K562 (cell line): ENCODE measurements around the gene ACHE. TPM values are rescaled to one million over a fixed set of nuclear protein-coding genes. Genes with fewer than 3 reads are reported as not detected.

Experiments
- ETV1 ChIP-seq: fragments of 450-650 bp; conservative IDR thresholded peaks from 2 replicates; pipeline ENCODE4 v1.6.1; 2016; ENCODE audit warnings: missing genetic modification characterization, control low read depth, low read depth, missing compliant biosample characterization
- GATA2 ChIP-seq: sonication (generic); formaldehyde crosslinking; IDR thresholded peaks from 2 replicates; pipeline ENCODE4 v1.4.0; 2020; ENCODE audit warnings: mild to moderate bottlenecking, missing genetic modification reagents
- LARP7 ChIP-seq: fragments of 450-650 bp; IDR thresholded peaks from 2 replicates; pipeline ENCODE4 v1.6.1; 2016
- NFRKB ChIP-seq: fragments of 450-650 bp; IDR thresholded peaks from 2 replicates; pipeline ENCODE4 v1.6.1; 2016; ENCODE audit warnings: low read depth
- NR2F6 ChIP-seq: fragments of 450-650 bp; formaldehyde crosslinking; IDR thresholded peaks from 2 replicates; pipeline ENCODE4 v1.4.0; 2020; ENCODE audit warnings: mild to moderate bottlenecking
- PTBP1 ChIP-seq: fragments of 200-400 bp; formaldehyde crosslinking; IDR thresholded peaks from 2 replicates; pipeline ENCODE4 v1.6.1; 2017; ENCODE audit warnings: low read depth, low read length
- RBM14 ChIP-seq: fragments of 200-400 bp; formaldehyde crosslinking; IDR thresholded peaks from 2 replicates; pipeline ENCODE4 v1.6.1; 2018; ENCODE audit warnings: low read depth, mild to moderate bottlenecking, low read length, moderate library complexity, borderline replicate concordance; ENCODE audit not compliant: insufficient read depth
- RNF219 ChIP-seq: fragments of 250-450 bp; sonication (Bioruptor Pico); IDR thresholded peaks from 2 replicates; pipeline ENCODE4 v1.5.0; 2022; ENCODE audit warnings: mild to moderate bottlenecking
- TRIM24 ChIP-seq, 2 experiments: fragments of 450-650 bp; IDR thresholded peaks; 2 replicates each; pipeline ENCODE4 v1.6.1; 2016
- ZBTB40 ChIP-seq, 2 experiments: fragments of 450-650 bp in 1 of 2; sonication (generic) in 1 of 2; formaldehyde crosslinking in 1 of 2; IDR thresholded peaks; 2 replicates each; pipeline versions ENCODE4 v1.7.1 to v1.9.0; 2016 to 2022; ENCODE audit warnings: inconsistent platforms in 1 of 2, mild to moderate bottlenecking in 1 of 2, missing genetic modification reagents in 1 of 2
- ZNF280A ChIP-seq: fragments of 450-650 bp; IDR thresholded peaks from 2 replicates; pipeline ENCODE4 v1.6.1; 2018; ENCODE audit warnings: mild to moderate bottlenecking, low read depth; ENCODE audit not compliant: partially characterized antibody
- ZNF436 ChIP-seq: fragments of 250-450, 450-650 bp; sonication (Bioruptor Pico); formaldehyde crosslinking; IDR thresholded peaks from 2 replicates; pipeline ENCODE4 v1.7.0; 2020; ENCODE audit warnings: mild to moderate bottlenecking
- ZNF449 ChIP-seq: fragments of 250-450 bp; sonication (Bioruptor Pico); IDR thresholded peaks from 2 replicates; pipeline ENCODE4 v1.8.0; 2022; ENCODE audit warnings: moderate library complexity, mild to moderate bottlenecking, inconsistent platforms
- polyA plus RNA-seq, 8 experiments: library from polyadenylated mRNA; depleted of rRNA in 4 of 8; stranded (reverse) in 5 of 8; unstranded in 3 of 8; fragments of >200 nt; fragmentation: Nextera tagmentation in 2 of 8; fragmentation: Illumina TruSeq in 1 of 8; extraction: Ambion mirVana in 2 of 8; extraction: Trizol in 1 of 8; gene quantifications; 2 replicates each; pipeline versions ENCODE4 v1.2.1 to v1.2.3, GENCODE V29; 2011 to 2014; ENCODE audit warnings: inconsistent platforms in 1 of 8, missing spikeins in 1 of 8
- total RNA-seq, 7 experiments: library from RNA; depleted of rRNA in 6 of 7; stranded (reverse); fragments of >200 nt in 6 of 7; fragmentation: Illumina TruSeq in 2 of 7; extraction: Trizol in 2 of 7; gene quantifications; 2 replicates each; pipeline versions ENCODE4 v1.2.1 to v1.2.3, GENCODE V29; 2011 to 2021; ENCODE audit warnings: low replicate concordance in 1 of 7

Gene ACHE
- total and polyA plus RNA-seq, 9 of the 15 experiments (the other 6 are each of a cell fraction or from before 2014, with no cell fraction given) = 0.04 to 8.8 (median 1.9) TPM

- TF ChIP-seq ZBTB40 (IDR thresholded peaks at IDR 0.05) (no peak), ZBTB40 (CRISPR knock-in tag; IDR thresholded peaks at IDR 0.05) (no peak), ZNF436 (CRISPR knock-in tag) (no peak), PTBP1 (no peak), ZNF280A (no peak), NFRKB (no peak), ETV1 (tag) (no peak), NR2F6 (CRISPR knock-in tag) (no peak), ZNF449 (CRISPR knock-in tag) (no peak), RBM14 (no peak), LARP7 (no peak), GATA2 (CRISPR knock-in tag) (no peak), RNF219 (no peak), TRIM24 (IDR thresholded peaks at IDR 0.05) (peak in 1 of 2 experiments; percentile 27; a peak in 1 of 4 replicates)
These were observed 48.5 kb upstream of the ACHE start (continued) for GRCh38 chr7:100944138-100944537.
